ENCODE data around the gene CPNE7.

GRCh38 chr16:89619840-89620239 is 44.3 kb downstream of the CPNE7 start:
- TF ChIP-seq, protein P1, sequence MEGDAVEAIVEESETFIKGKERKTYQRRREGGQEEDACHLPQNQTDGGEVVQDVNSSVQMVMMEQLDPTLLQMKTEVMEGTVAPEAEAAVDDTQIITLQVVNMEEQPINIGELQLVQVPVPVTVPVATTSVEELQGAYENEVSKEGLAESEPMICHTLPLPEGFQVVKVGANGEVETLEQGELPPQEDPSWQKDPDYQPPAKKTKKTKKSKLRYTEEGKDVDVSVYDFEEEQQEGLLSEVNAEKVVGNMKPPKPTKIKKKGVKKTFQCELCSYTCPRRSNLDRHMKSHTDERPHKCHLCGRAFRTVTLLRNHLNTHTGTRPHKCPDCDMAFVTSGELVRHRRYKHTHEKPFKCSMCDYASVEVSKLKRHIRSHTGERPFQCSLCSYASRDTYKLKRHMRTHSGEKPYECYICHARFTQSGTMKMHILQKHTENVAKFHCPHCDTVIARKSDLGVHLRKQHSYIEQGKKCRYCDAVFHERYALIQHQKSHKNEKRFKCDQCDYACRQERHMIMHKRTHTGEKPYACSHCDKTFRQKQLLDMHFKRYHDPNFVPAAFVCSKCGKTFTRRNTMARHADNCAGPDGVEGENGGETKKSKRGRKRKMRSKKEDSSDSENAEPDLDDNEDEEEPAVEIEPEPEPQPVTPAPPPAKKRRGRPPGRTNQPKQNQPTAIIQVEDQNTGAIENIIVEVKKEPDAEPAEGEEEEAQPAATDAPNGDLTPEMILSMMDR (IDR thresholded peaks at IDR 0.05; ENCODE audit: poor library complexity), result no peak
- TF ChIP-seq EZH2 (IDR thresholded peaks at IDR 0.05; ENCODE audit: borderline replicate concordance), result no peak
